HG03460 (cell line): ENCODE data around the gene CNTN5.
"Not testable (repeated sequence)": the region's sequence is repeated elsewhere in the genome, so short reads cannot be mapped to it uniquely, and the experiment has no call there.

Experiments used
- ATAC-seq: cut with Tn5 transposase; IDR thresholded peaks from one replicate; pipeline ENCODE4 v1.9.1; 2021; ENCODE audit not compliant: unreplicated experiment

Gene CNTN5

GRCh38 chr11:99268886-99269285 lies 248.1 kb downstream of the CNTN5 start:
- ATAC-seq: no peak

- no peak for ATAC-seq
Observed at GRCh38 chr11:99271527-99271926, 250.8 kb downstream of the CNTN5 start.

GRCh38 chr11:99275521-99275920 lies 254.8 kb downstream of the CNTN5 start:
- no peak for ATAC-seq

- ATAC-seq: no peak
Observed at GRCh38 chr11:99277281-99277680, 256.5 kb downstream of the CNTN5 start.

- no peak for ATAC-seq
Observed at GRCh38 chr11:99279266-99279665, 258.5 kb downstream of the CNTN5 start.

- ATAC-seq: no peak
Observed at GRCh38 chr11:99281331-99281730, 260.6 kb downstream of the CNTN5 start.

GRCh38 chr11:99297925-99298324 lies 277.2 kb downstream of the CNTN5 start:
- ATAC-seq: not testable (repeated sequence)

GRCh38 chr11:99307510-99308088 lies 286.9 kb downstream of the CNTN5 start:
- ATAC-seq: no peak

- ATAC-seq: no peak
Observed at GRCh38 chr11:99311870-99312269, 291.1 kb downstream of the CNTN5 start.

- no peak for ATAC-seq
Observed at GRCh38 chr11:99316776-99317520, 296.2 kb downstream of the CNTN5 start.

- ATAC-seq: no peak
Observed at GRCh38 chr11:99320769-99321290, 300.1 kb downstream of the CNTN5 start.

GRCh38 chr11:99325847-99326246 lies 305.1 kb downstream of the CNTN5 start:
- no peak for ATAC-seq

GRCh38 chr11:99327066-99327465 lies 306.3 kb downstream of the CNTN5 start:
- ATAC-seq: no peak

GRCh38 chr11:99327527-99327926 lies 306.8 kb downstream of the CNTN5 start:
- ATAC-seq: no peak

GRCh38 chr11:99333621-99334020 lies 312.9 kb downstream of the CNTN5 start:
- no peak for ATAC-seq

- no peak for ATAC-seq
Observed at GRCh38 chr11:99343117-99343516, 322.4 kb downstream of the CNTN5 start.

GRCh38 chr11:99349151-99349673 lies 328.5 kb downstream of the CNTN5 start:
- ATAC-seq: no peak

- ATAC-seq: no peak
Observed at GRCh38 chr11:99351624-99352023, 330.9 kb downstream of the CNTN5 start.

GRCh38 chr11:99352642-99353041 lies 331.9 kb downstream of the CNTN5 start:
- ATAC-seq: no peak

- ATAC-seq: no peak
Observed at GRCh38 chr11:99366546-99366945, 345.8 kb downstream of the CNTN5 start.

- no peak for ATAC-seq
Observed at GRCh38 chr11:99368583-99368982, 347.8 kb downstream of the CNTN5 start.

GRCh38 chr11:99370549-99371216 lies 349.9 kb downstream of the CNTN5 start:
- no peak for ATAC-seq
